ENCODE data around the gene GAL3ST2.

GAL3ST2 gene

GRCh38 chr2:241750076-241750840 is 26.4 kb upstream of the GAL3ST2 start:
- TF ChIP-seq, protein P1, sequence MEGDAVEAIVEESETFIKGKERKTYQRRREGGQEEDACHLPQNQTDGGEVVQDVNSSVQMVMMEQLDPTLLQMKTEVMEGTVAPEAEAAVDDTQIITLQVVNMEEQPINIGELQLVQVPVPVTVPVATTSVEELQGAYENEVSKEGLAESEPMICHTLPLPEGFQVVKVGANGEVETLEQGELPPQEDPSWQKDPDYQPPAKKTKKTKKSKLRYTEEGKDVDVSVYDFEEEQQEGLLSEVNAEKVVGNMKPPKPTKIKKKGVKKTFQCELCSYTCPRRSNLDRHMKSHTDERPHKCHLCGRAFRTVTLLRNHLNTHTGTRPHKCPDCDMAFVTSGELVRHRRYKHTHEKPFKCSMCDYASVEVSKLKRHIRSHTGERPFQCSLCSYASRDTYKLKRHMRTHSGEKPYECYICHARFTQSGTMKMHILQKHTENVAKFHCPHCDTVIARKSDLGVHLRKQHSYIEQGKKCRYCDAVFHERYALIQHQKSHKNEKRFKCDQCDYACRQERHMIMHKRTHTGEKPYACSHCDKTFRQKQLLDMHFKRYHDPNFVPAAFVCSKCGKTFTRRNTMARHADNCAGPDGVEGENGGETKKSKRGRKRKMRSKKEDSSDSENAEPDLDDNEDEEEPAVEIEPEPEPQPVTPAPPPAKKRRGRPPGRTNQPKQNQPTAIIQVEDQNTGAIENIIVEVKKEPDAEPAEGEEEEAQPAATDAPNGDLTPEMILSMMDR (conservative IDR thresholded peaks at IDR 0.05; ENCODE audit: low read depth, low read length), result no peak
- Histone ChIP-seq H3K4me3 (IDR thresholded peaks at IDR 0.05; ENCODE audit: insufficient read depth, low read depth, low read length) (no peak overlapping the region), H3K4me1 (ENCODE audit: low read depth, poor library complexity, severe bottlenecking) (no peaks in the 10 kb centered on the region), H3K27ac (no peak overlapping the region), H3K9ac (no peak overlapping the region), H3K27me3 (ENCODE audit: insufficient read depth, low read depth) (no peaks in the 10 kb centered on the region), H2AFZ (ENCODE audit: low read depth) (no peak overlapping the region), H3K4me2 (no peak overlapping the region), H3K79me2 (ENCODE audit: insufficient read depth, low read depth) (no peaks in the 10 kb centered on the region), H4K20me1 (ENCODE audit: insufficient read depth) (no peaks in the 10 kb centered on the region), H3K36me3 (ENCODE audit: insufficient read depth) (no peaks in the 10 kb centered on the region)

DNA sequence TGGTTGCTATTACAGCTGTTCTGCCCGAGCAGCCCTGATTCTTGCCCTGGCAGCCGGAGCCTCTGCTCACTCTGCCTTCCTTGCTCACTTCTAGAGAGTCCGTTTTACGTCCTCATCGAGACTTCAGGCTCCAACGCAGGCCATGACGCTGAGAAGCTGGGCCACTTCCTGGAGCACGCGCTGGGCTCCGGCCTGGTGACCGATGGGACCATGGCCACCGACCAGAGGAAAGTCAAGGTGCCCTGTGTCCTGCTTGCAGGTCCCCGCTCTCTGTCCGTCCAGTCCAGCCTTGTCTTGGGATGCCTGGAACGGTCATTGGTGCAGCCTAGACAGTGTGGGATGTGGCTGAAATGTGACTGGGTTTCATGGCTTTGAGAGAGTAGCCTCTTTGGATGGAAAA is 25.5 kb upstream of the GAL3ST2 start:
- Histone ChIP-seq H3K27ac (no peak overlapping the region), H3K9ac (no peak overlapping the region), H3K27me3 (ENCODE audit: insufficient read depth, low read depth) (no peaks in the 10 kb centered on the region), H2AFZ (ENCODE audit: low read depth) (no peak overlapping the region), H4K20me1 (ENCODE audit: insufficient read depth) (no peaks in the 10 kb centered on the region), H3K4me3 (IDR thresholded peaks at IDR 0.05; ENCODE audit: insufficient read depth, low read depth, low read length) (no peak overlapping the region), H3K4me1 (ENCODE audit: low read depth, poor library complexity, severe bottlenecking) (no peaks in the 10 kb centered on the region), H3K4me2 (no peak overlapping the region), H3K79me2 (ENCODE audit: insufficient read depth, low read depth) (no peaks in the 10 kb centered on the region), H3K36me3 (ENCODE audit: insufficient read depth) (no peaks in the 10 kb centered on the region)
- TF ChIP-seq, protein P1 (conservative IDR thresholded peaks at IDR 0.05; ENCODE audit: low read depth, low read length), result no peak

DNA sequence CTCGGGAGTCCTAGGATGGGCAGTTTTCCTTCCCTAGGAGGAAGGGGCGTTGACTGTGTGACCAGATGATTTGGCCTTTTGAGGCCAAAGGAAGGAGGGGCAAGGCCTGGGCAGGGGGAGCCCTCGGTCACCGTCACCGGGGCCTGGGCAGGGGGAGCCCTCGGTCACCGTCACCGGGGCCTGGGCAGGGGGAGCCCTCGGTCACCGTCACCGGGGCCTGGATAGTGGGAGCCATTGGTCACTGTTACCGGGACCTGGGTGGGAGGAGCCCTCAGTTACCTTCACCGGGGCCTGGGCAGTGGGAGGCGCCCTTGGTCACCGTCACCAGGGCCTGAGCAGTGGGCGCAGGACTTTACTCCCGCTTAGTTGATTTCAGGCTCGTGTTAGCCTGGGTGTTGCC is 24.8 kb upstream of the GAL3ST2 start:
- H3K79me2 ChIP-seq (ENCODE audit: insufficient read depth, low read depth), result no peaks in the 10 kb centered on the region
- H2AFZ ChIP-seq (ENCODE audit: low read depth), result no peak overlapping the region
- H3K27ac ChIP-seq, result no peak overlapping the region
- no peaks in the 10 kb centered on the region for H4K20me1 ChIP-seq (ENCODE audit: insufficient read depth)
- TF ChIP-seq, protein P1 (conservative IDR thresholded peaks at IDR 0.05; ENCODE audit: low read depth, low read length), result no peak
- no peaks in the 10 kb centered on the region for H3K27me3 ChIP-seq (ENCODE audit: insufficient read depth, low read depth)
- no peak overlapping the region for H3K4me3 ChIP-seq (IDR thresholded peaks at IDR 0.05; ENCODE audit: insufficient read depth, low read depth, low read length)
- no peaks in the 10 kb centered on the region for H3K36me3 ChIP-seq (ENCODE audit: insufficient read depth)
- no peak overlapping the region for H3K4me2 ChIP-seq
- no peaks in the 10 kb centered on the region for H3K4me1 ChIP-seq (ENCODE audit: low read depth, poor library complexity, severe bottlenecking)
- H3K9ac ChIP-seq, result no peak overlapping the region

GRCh38 chr2:241752253-241752652 is 24.4 kb upstream of the GAL3ST2 start:
- H3K79me2 ChIP-seq (ENCODE audit: insufficient read depth, low read depth), result no peaks in the 10 kb centered on the region
- H3K27me3 ChIP-seq (ENCODE audit: insufficient read depth, low read depth), result no peaks in the 10 kb centered on the region
- no peak overlapping the region for H3K9ac ChIP-seq
- H4K20me1 ChIP-seq (ENCODE audit: insufficient read depth), result no peaks in the 10 kb centered on the region
- no peak overlapping the region for H2AFZ ChIP-seq (ENCODE audit: low read depth)
- TF ChIP-seq, protein P1 (conservative IDR thresholded peaks at IDR 0.05; ENCODE audit: low read depth, low read length), result no peak
- H3K27ac ChIP-seq, result no peak overlapping the region
- no peaks in the 10 kb centered on the region for H3K4me1 ChIP-seq (ENCODE audit: low read depth, poor library complexity, severe bottlenecking)
- no peak overlapping the region for H3K4me2 ChIP-seq
- H3K36me3 ChIP-seq (ENCODE audit: insufficient read depth), result no peaks in the 10 kb centered on the region
- no peak overlapping the region for H3K4me3 ChIP-seq (IDR thresholded peaks at IDR 0.05; ENCODE audit: insufficient read depth, low read depth, low read length)
